Activated CD8-positive, alpha-beta memory T cell treated with anti-CD3 and anti-CD28 coated beads, Interleukin-2, amount 10 ng/mL, durations not matched to agents 7 days and 5 days (primary cell): ENCODE data around the gene RPS16. TPM values are rescaled to one million over a fixed set of nuclear protein-coding genes. Genes with fewer than 3 reads are reported as not detected.

Experiments
- ATAC-seq: fragments of 150-1000 bp; cut with Tn5 transposase; one replicate; pipeline ENCODE4 v1.10.0; 2021; ENCODE audit warnings: moderate library complexity
- CTCF ChIA-PET: fragments of 350-600 bp; sonication (Branson Sonifier 250); formaldehyde crosslinking; loops from one replicate; lab custom pipeline; 2021; ENCODE audit warnings: antibody characterized with exemption; lab: Charles Lee
- DNase-seq: peaks from one replicate; pipeline ENCODE4 v3.0.0-alpha.2; 2020
- H3K27ac Mint-ChIP-seq: one replicate; pipeline ENCODE4 v1.8.0; 2021; ENCODE audit warnings: mild to moderate bottlenecking, mixed read lengths
- H3K27me3 Mint-ChIP-seq: one replicate; pipeline ENCODE4 v1.8.0; 2021; ENCODE audit warnings: mixed read lengths
- H3K36me3 Mint-ChIP-seq: one replicate; pipeline ENCODE4 v1.8.0; 2021; ENCODE audit warnings: mild to moderate bottlenecking, mixed read lengths
- H3K4me1 Mint-ChIP-seq: one replicate; pipeline ENCODE4 v1.8.0; 2021; ENCODE audit warnings: mixed read lengths
- H3K4me3 Mint-ChIP-seq: one replicate; pipeline ENCODE4 v1.8.0; 2021; ENCODE audit warnings: mild to moderate bottlenecking, moderate library complexity, mixed read lengths
- H3K9me3 Mint-ChIP-seq: one replicate; pipeline ENCODE4 v1.8.0; 2022; ENCODE audit warnings: low read depth, mixed read lengths
- total RNA-seq, 2 experiments: library from RNA; stranded (reverse); gene quantifications; one replicate each; pipeline ENCODE4 v1.2.3, GENCODE V29; 2021

Gene RPS16
- total RNA-seq, 2 experiments from 2014 or later, result 1,815 to 2,117 TPM

DNA sequence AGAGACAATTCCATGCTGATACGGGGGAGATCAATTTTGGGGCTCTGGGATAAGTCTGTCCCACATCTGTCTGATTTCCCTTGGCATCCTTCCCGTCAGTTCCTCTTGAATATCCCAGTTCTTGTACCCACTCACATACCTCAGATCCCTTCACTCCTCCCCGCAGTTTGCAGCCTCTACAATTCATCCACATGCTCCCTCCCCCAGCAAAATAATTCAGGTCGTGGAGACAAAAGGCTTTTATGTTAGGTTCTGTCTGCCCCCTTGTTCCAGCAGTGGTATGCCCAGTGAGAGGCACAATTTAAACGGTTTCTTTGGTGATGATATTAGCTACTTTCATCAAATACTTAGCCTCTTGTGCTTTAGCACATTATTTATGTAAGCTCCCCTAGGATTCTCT, 9.6 kb downstream of the RPS16 start:
- Mint-ChIP-seq H3K4me3 (no peak overlapping the region), H3K36me3 (peaks cover 8% of the 10 kb centered on the region), H3K9me3 (no peaks in the 10 kb centered on the region), H3K4me1 (peaks cover 12% of the 10 kb centered on the region), H3K27me3 (no peaks in the 10 kb centered on the region), H3K27ac (no peak overlapping the region)
- ATAC-seq, result no peak
- no peak for DNase-seq
- CTCF ChIA-PET, result interaction anchor here (0.5 to 1.9 kb wide), 5 partner anchors 10 to 55 kb away, joined by 3 to 8 read pairs (median 3); partner anchors contain the start of genes PLEKHG2 and TIMM50

DNA sequence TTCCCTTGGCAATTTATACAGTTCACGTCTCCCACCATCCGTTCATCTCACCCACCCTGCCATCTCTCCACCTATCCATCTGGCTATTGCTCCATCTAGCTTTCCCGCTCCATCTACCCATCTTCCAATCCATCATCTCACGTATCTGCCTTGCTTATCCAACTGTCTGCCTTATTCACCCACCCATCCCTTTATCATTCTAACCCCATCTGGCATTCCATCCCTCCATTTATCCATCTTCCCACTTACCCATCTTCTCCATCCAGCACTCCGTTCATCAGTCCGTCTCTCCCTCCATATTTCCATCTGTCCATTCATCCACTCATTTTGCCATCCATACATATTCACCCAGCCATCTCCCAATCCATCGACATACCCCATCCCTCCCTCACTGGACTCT, 10.0 kb downstream of the RPS16 start:
- Mint-ChIP-seq H3K4me1 (peaks cover 8% of the 10 kb centered on the region), H3K27ac (no peak overlapping the region), H3K36me3 (peaks cover 6% of the 10 kb centered on the region), H3K9me3 (no peaks in the 10 kb centered on the region), H3K4me3 (no peak overlapping the region), H3K27me3 (no peaks in the 10 kb centered on the region)
- ATAC-seq, result no peak
- no peak for DNase-seq
- CTCF ChIA-PET, result interaction anchor here (0.5 to 1.9 kb wide), 3 partner anchors 10 to 13 kb away, joined by 3 to 8 read pairs (median 3); partner anchors contain the start of gene PLEKHG2

DNA sequence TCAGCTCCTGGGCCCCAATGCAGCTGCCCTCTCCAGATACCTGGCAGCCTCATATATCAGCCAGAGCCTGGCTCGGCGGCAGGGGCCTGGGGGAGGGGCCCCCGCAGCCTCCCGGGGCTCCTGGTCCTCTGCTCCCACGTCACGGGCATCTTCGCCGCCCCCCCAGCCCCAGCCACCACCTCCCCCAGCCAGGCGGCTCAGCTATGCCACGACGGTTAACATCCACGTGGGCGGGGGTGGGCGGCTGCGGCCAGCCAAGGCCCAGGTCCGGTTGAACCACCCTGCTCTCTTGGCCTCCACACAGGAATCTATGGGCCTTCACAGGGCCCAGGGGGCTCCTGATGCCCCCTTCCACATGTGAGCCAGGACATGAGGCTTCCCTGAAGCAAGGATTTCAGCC, 10.8 kb downstream of the RPS16 start:
- H3K36me3 Mint-ChIP-seq, result peaks cover 6% of the 10 kb centered on the region
- ATAC-seq (no peak), DNase-seq (no peak)
- no peaks in the 10 kb centered on the region for H3K9me3 Mint-ChIP-seq
- H3K27ac Mint-ChIP-seq, result no peak overlapping the region
- CTCF ChIA-PET, result interaction anchor here (1.4 to 2.0 kb wide), 3 partner anchors 11 to 108 kb away, joined by 3 to 7 read pairs (median 5); partner anchors contain the start of genes EID2B and RPS16
- no peaks in the 10 kb centered on the region for H3K27me3 Mint-ChIP-seq
- H3K4me3 Mint-ChIP-seq, result no peak overlapping the region
- H3K4me1 Mint-ChIP-seq, result peaks cover 3% of the 10 kb centered on the region

DNA sequence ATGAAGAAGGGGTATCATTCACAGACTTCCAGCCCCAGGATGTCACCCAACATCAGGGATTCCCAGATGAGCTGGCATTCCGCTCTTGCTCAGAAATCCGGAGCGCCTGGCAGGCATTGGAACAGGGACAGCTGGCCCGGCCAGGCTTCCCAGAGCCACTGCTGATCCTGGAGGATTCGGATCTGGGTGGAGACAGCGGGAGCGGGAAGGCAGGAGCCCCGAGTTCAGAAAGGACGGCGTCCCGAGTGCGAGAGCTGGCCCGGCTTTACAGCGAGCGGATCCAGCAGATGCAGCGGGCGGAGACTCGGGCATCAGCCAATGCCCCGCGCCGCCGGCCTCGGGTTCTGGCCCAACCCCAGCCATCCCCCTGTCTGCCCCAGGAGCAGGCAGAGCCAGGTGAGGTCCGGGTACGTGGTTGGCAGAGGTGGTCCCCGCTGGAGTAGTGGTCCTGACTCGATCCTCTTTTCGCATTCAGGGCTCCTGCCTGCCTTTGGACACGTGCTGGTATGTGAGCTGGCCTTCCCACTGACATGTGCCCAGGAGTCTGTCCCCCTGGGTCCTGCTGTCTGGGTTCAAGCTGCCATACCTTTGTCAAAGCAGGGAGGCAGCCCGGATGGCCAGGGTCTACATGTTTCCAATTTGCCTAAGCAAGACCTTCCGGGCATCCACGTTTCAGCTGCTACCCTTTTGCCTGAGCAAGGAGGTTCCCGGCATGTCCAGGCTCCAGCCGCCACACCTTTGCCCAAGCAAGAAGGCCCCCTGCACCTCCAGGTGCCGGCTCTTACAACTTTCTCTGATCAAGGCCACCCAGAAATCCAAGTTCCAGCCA, 12.3 kb downstream of the RPS16 start:
- peaks cover 6% of the 10 kb centered on the region for H3K36me3 Mint-ChIP-seq
- no peak overlapping the region for H3K27ac Mint-ChIP-seq
- no peak overlapping the region for H3K4me3 Mint-ChIP-seq
- no peaks in the 10 kb centered on the region for H3K27me3 Mint-ChIP-seq
- no peaks in the 10 kb centered on the region for H3K4me1 Mint-ChIP-seq
- no peak for ATAC-seq
- H3K9me3 Mint-ChIP-seq, result no peaks in the 10 kb centered on the region
- no peak for DNase-seq
- CTCF ChIA-PET, result interaction anchor here (1.4 to 2.0 kb wide), 3 partner anchors 12 to 109 kb away, joined by 3 to 7 read pairs (median 5); partner anchors contain the start of genes EID2B and RPS16

DNA sequence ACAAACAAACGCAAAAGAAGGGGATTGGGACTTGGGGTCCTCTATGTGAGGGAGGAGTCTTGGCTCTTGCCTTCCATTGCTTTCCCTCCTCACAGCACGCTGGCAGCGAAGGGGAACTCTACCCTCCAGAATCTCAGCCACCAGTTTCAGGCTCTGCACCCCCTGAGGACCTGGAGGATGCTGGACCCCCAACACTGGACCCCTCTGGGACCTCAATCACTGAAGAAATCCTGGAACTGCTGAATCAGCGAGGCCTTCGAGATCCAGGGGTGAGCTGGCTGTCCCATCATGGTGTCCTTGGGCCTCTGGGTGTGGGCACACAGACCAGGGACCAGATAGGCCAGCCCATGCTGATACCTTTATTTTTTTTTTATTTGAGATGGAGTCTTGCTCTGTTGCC, 13.7 kb downstream of the RPS16 start:
- no peak for ATAC-seq
- Mint-ChIP-seq H3K4me3 (no peak overlapping the region), H3K36me3 (peaks cover 9% of the 10 kb centered on the region), H3K9me3 (no peaks in the 10 kb centered on the region), H3K4me1 (no peaks in the 10 kb centered on the region), H3K27me3 (no peaks in the 10 kb centered on the region), H3K27ac (no peak overlapping the region)
- no peak for DNase-seq
- CTCF ChIA-PET, result interaction anchor here (0.6 to 2.1 kb wide), 2 partner anchors 10 to 21 kb away, joined by 3 to 7 read pairs; partner anchors contain the start of gene PLEKHG2

DNA sequence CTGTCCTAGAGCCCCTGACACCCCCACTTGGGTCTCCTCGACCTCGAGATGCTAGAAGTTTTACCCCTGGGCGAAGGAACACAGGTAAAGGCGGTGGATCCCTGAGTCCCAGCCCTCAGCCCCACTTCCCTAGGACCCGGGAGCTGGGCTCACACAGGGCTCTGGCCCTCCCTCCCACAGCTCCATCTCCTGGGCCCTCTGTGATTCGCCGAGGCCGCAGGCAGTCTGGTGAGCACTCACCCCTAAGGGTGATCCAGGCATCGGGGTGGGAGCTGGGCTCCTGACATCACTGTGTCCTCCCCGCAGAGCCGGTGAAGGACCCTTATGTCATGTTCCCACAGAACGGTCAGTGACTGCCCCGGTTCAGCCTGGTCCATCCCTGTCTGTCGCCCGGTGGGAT, 15.0 kb downstream of the RPS16 start:
- no peak overlapping the region for H3K27ac Mint-ChIP-seq
- no peaks in the 10 kb centered on the region for H3K9me3 Mint-ChIP-seq
- DNase-seq (no peak), ATAC-seq (no peak)
- peaks cover 9% of the 10 kb centered on the region for H3K36me3 Mint-ChIP-seq
- no peaks in the 10 kb centered on the region for H3K4me1 Mint-ChIP-seq
- no peak overlapping the region for H3K4me3 Mint-ChIP-seq
- no peaks in the 10 kb centered on the region for H3K27me3 Mint-ChIP-seq
- CTCF ChIA-PET, result interaction anchor here (1.0 to 2.1 kb wide), 2 partner anchors 9 to 23 kb away, joined by 3 to 7 read pairs; partner anchors contain the start of gene PLEKHG2

DNA sequence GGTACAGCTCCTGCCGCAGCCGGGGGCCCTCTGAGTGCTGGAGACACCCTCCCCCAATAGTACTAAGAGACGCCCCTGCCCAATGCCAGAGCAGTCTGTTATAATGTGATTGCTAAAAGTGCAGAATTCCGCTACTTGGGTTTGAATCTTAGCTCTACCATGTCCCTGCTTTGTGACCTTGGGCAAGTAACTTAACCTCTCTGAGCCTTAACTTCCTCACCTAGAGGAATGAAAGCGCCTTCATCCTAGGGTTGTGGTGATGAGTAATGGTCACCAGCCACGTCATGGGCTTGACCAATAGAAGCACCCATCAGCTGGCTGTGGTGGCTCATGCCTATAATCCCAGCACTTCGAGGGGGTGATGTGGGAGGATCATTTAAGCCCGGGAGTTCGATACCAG, 16.7 kb downstream of the RPS16 start:
- no peak for DNase-seq
- Mint-ChIP-seq H3K36me3 (peaks cover 14% of the 10 kb centered on the region), H3K9me3 (no peaks in the 10 kb centered on the region), H3K27me3 (no peaks in the 10 kb centered on the region), H3K4me3 (no peak overlapping the region), H3K4me1 (peaks cover 12% of the 10 kb centered on the region), H3K27ac (no peak overlapping the region)
- no peak for ATAC-seq
- CTCF ChIA-PET, result interaction anchor here (1.5 kb wide), 1 partner anchor 15 kb away, joined by 3 read pairs; no protein-coding TSS in a partner anchor

DNA sequence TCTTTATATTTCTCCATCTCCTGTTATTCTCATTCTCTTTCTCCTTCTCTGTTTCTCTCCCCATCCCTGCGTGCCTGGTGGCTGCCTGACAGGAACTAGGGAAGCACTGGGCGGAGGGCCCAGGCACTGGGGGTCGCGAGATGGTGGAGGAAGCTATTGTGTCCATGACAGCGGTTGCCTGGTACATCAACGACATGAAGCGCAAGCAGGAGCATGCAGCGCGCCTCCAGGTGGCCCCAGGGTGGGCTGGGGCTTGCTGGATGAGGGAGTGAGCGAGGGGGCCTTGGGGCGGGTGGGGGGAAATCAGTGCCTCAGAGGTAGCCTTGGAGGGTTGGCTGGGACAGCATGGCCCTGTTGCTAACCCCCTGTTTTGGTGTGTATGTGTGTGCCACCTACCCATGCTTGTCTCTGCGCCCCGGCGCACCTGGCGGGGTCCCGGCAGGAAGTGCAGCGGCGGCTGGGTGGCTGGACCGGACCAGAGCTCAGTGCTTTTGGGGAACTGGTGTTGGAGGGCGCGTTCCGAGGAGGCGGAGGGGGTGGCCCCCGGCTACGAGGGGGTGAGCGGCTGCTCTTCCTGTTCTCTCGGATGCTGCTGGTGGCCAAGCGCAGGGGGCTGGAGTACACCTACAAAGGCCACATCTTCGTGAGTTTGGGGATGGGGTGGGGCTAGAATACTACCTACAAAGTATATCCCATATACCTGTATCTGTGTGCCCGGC, 18.1 kb downstream of the RPS16 start:
- Mint-ChIP-seq H3K9me3 (no peaks in the 10 kb centered on the region), H3K4me3 (no peak overlapping the region), H3K27ac (no peak overlapping the region), H3K4me1 (peaks cover 17% of the 10 kb centered on the region), H3K27me3 (no peaks in the 10 kb centered on the region), H3K36me3 (peaks cover 10% of the 10 kb centered on the region)
- ATAC-seq (no peak), DNase-seq (no peak)
- CTCF ChIA-PET, result interaction anchor here (1.2 kb wide), 1 partner anchor 20 kb away, joined by 4 read pairs; no protein-coding TSS in a partner anchor

DNA sequence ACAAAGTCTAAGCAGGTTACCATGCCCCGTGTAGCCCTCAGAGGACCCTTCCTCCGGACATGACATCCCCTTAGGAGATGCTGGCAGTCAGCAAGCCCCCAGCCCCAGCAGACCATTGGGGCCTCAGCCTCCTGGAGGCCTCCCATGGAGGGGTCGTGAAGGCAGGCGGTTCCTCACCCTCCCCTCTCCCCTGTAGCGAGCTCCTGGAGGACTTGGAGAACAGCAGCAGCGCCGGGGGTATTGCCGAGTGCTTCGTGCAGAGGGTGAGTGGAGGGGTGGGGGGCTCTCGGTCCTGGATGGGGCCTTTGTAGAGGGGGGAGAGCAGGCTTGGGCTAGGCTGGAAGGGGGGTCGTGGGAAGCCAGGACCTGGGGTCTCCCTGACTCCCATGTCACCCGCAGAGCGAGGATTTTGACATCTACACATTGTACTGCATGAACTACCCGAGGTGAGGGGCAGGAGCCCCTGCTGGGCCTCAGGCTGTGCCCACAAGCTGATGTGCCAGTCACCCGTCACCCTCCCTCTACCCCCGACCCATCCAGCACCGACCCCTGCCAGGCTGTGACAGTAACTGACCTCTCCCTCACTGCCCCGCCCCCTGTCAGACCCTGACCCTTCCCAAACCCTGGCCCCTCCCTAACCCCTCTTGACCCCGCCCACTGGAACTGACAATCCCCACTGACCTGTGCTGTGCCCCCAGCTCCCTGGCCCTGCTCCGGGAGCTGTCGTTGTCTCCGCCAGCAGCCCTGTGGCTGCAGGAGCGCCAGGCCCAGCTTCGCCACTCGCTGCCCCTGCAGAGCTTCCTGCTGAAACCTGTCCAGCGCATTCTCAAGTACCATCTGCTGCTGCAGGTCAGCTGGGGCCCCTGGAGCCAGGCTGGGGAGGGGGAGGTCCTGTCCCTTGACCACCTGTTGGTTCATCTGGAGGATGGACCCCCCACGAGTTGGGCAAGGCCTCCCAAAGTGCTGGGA, 19.3 kb downstream of the RPS16 start:
- Mint-ChIP-seq H3K9me3 (no peaks in the 10 kb centered on the region), H3K27me3 (no peaks in the 10 kb centered on the region), H3K36me3 (peaks cover 8% of the 10 kb centered on the region), H3K4me3 (no peak overlapping the region), H3K4me1 (peaks cover 23% of the 10 kb centered on the region), H3K27ac (no peak overlapping the region)
- no peak for DNase-seq
- no peak for ATAC-seq
- CTCF ChIA-PET, result interaction anchor here (0.6 to 0.8 kb wide), 3 partner anchors 10 to 58 kb away, joined by 3 to 6 read pairs (median 3); no protein-coding TSS in a partner anchor

DNA sequence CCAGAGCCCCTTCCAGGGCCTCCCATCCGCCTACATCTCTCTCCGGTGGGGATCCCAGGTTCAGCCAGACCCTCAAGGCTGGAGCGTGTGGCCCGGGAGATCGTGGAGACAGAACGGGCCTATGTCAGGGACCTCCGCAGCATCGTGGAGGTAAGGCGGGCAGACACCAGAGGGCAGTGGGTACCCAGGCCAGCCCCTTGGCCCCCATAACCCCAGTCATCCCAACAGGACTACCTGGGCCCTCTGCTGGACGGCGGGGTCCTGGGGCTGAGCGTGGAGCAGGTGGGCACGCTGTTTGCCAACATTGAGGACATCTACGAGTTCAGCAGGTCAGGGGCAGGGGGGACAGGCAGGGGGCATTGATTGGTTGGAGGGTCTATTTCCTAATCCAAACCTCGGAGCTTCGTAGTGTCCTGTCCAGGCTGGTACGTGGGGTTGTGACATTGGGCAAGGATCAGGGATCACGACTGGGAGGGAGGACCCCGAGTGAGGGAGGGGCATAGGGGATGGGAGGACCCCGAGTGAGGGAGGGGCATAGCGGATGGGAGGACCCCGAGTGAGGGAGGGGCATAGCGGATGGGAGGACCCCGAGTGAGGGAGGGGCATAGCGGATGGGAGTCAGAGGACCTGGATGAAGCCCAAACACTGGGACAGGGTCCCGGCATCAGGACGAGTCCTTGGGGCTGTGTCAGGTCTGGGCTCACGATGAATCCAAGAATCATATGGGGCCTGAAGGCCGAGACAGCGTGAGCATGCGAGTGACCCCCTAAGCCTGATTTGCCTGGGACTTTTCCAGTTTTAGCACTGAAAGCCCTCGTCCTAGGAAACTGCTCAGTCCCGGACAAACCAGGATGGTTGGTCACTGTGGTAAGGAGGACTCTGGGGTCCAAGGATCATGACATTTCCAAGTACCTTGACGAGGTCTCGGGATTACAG, 20.4 kb downstream of the RPS16 start:
- Mint-ChIP-seq H3K4me1 (peaks cover 34% of the 10 kb centered on the region), H3K4me3 (no peak overlapping the region), H3K27ac (no peak overlapping the region), H3K36me3 (peaks cover 13% of the 10 kb centered on the region), H3K9me3 (no peaks in the 10 kb centered on the region), H3K27me3 (no peaks in the 10 kb centered on the region)
- CTCF ChIA-PET, result interaction anchor here (0.6 to 1.9 kb wide), 3 partner anchors 11 to 31 kb away, joined by 3 to 9 read pairs (median 3); no protein-coding TSS in a partner anchor
- DNase-seq (no peak), ATAC-seq (no peak)

DNA sequence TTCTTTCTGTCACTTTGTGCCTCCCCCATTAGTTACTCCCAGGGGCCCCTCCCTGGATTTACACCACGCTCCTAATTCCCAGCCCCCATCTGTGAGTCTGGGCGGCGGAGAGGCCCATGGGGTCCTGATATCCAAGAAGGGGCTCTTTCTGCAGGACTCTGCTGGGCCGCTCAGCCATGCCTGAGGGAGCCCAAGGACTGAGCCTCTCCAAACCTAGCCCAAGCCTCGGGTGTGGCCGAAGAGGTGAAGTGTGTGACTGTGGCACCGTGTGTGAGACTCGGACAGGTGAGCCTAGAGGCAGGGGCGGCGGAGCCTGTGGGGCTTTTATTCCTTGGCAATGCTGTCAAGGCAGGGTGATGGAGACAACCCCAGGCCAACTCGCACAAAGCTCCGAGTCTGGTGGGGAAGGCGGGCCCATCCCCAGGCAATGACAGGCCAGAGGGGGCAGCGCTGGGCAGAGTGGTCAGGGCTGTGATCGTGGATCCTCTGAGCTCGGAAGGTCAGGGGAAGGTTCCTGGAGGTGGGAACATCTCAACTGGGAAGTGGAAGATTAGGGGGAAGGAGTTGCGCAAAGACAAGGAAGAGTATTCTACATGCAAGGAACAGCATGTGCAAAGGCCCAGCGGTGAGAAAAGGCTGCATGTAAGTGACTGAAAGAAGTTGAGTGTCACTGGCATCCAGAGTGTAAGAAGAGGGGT, 21.7 kb downstream of the RPS16 start:
- Mint-ChIP-seq H3K27ac (peak overlapping the region; percentile 78), H3K36me3 (peaks cover 16% of the 10 kb centered on the region), H3K27me3 (no peaks in the 10 kb centered on the region), H3K4me1 (peaks cover 39% of the 10 kb centered on the region), H3K4me3 (peak overlapping the region; percentile 84), H3K9me3 (no peaks in the 10 kb centered on the region)
- CTCF ChIA-PET, result interaction anchor here (0.9 to 1.9 kb wide), 7 partner anchors 12 to 305 kb away, joined by 3 to 9 read pairs (median 4); partner anchors contain the start of gene RPS16
- DNase-seq (no peak), ATAC-seq (no peak)
